ENCODE measurements around the gene BATF2. TPM values are rescaled to one million over a fixed set of nuclear protein-coding genes. Genes with fewer than 3 reads are reported as not detected.

The BATF2 gene
- polyA plus RNA-seq, 1 donor: 0.94 TPM

DNA sequence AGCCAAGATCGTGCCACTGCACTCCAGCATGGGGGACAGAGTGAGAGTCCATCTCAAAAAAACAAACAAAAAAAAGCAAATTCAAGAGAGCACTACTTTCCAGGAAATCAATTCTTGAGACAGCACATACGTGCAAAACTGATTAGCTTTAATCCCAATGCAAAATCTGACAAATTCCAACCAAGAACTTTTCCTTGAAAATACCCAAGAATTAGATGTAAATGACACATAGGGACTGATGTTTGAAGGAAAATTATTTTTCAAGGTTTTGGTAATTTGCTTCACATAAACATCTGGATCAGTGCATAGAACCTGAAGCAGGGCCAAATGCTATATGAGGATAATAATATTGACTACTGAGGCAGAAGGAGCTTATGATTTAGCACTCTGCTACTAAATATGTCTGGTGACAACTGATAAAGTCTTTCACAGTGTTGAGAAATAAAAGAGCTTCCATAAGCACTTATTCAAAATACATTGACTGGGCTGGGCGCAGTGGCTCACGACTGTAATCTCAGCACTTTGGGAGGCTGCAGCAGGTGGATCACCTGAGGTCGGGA is 33.6 kb downstream of the BATF2 start:
- DNase-seq: no peak

GRCh38 chr11:64960719-64961118 is 36.1 kb downstream of the BATF2 start:
- no peak for DNase-seq

- DNase-seq: no peak
Observed at GRCh38 chr11:64959498-64959897, 37.3 kb downstream of the BATF2 start.

DNA sequence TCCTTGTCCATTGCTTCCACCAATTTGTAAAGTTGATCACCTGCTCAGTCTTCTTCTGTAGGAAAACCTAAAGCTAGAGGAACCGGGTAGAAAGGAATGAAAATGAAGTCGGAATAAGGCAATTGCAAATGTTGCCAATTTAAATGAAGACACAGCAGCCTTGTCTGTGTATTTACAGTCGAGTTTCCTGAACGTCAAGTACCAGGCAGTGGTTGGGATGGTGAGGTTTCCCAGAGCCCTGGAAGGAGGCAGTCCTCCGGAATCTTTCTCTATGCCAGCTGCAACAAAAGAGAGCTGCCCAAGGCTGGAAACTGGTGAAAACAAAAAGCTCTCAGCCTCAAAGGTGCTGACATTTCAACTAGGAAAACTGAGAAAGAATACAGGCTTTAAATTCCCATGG is 42.6 kb downstream of the BATF2 start:
- DNase-seq: no peak

DNA sequence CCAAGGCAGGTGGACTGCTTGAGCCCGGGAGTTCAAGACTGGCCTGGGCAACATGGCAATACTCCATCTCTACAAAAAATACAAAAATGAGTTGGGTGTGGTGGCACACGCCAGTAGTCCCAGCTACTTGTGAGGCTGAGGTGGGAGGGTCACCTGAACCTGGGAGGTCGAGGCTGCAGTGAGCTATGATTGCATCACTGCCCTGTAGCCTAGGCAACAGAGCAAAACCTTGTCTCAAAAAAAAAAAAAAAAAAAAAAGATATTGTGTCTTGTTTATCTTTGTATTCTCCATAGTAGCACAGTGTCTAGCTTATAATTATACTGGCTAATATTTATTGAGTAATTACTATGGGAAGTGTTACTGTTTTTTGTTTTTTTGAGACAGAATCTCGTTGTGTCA is 45.2 kb downstream of the BATF2 start:
- DNase-seq: no peak

- DNase-seq: no peak
Observed at GRCh38 chr11:64947208-64947814, 49.5 kb downstream of the BATF2 start.

Other genes with a start within 250 kb of the BATF2 start
- 300 TPM for gene PYGM, start 237.0 kb downstream of the BATF2 start, polyA plus RNA-seq (ENCODE audit: insufficient read length)
- gene SF1, start 218.4 kb downstream of the BATF2 start, polyA plus RNA-seq (ENCODE audit: insufficient read length): 248 TPM
- 8.6 TPM for gene MAP4K2, start 193.8 kb downstream of the BATF2 start, polyA plus RNA-seq (ENCODE audit: insufficient read length)
- 22.3 TPM for gene MEN1, start 186.4 kb downstream of the BATF2 start, polyA plus RNA-seq (ENCODE audit: insufficient read length)
- 1.0 TPM for gene CDC42BPG, start 152.3 kb downstream of the BATF2 start, polyA plus RNA-seq (ENCODE audit: insufficient read length)
- gene EHD1, start 118.3 kb downstream of the BATF2 start, polyA plus RNA-seq (ENCODE audit: insufficient read length): 133 TPM
- gene ATG2A, start 79.8 kb downstream of the BATF2 start, polyA plus RNA-seq (ENCODE audit: insufficient read length): 15.3 TPM
- gene PPP2R5B, start 72.3 kb downstream of the BATF2 start, polyA plus RNA-seq (ENCODE audit: insufficient read length): 11.5 TPM
- gene GPHA2, start 61.1 kb downstream of the BATF2 start, polyA plus RNA-seq (ENCODE audit: insufficient read length): not detected
- gene MAJIN, start 24.9 kb downstream of the BATF2 start, polyA plus RNA-seq (ENCODE audit: insufficient read length): not detected
- gene ARL2, start 17.2 kb upstream of the BATF2 start, polyA plus RNA-seq (ENCODE audit: insufficient read length): 135 TPM
- 25.7 TPM for gene SNX15, start 30.5 kb upstream of the BATF2 start, polyA plus RNA-seq (ENCODE audit: insufficient read length)
- gene SAC3D1, start 44.2 kb upstream of the BATF2 start, polyA plus RNA-seq (ENCODE audit: insufficient read length): 15.6 TPM
- gene NAALADL1, start 61.6 kb upstream of the BATF2 start, polyA plus RNA-seq (ENCODE audit: insufficient read length): 7.4 TPM
- gene CDCA5, start 87.1 kb upstream of the BATF2 start, polyA plus RNA-seq (ENCODE audit: insufficient read length): 11.7 TPM
- 24.1 TPM for gene ZFPL1, start 87.3 kb upstream of the BATF2 start, polyA plus RNA-seq (ENCODE audit: insufficient read length)
- gene VPS51, start 99.2 kb upstream of the BATF2 start, polyA plus RNA-seq (ENCODE audit: insufficient read length): 162 TPM
- gene TM7SF2, start 114.9 kb upstream of the BATF2 start, polyA plus RNA-seq (ENCODE audit: insufficient read length): 13.1 TPM
- 4.4 TPM for gene ZNHIT2, start 120.7 kb upstream of the BATF2 start, polyA plus RNA-seq (ENCODE audit: insufficient read length)
- 1,052 TPM for gene FAU, start 125.2 kb upstream of the BATF2 start, polyA plus RNA-seq (ENCODE audit: insufficient read length)
- gene MRPL49, start 125.3 kb upstream of the BATF2 start, polyA plus RNA-seq (ENCODE audit: insufficient read length): 23.5 TPM
- 41.1 TPM for gene SYVN1, start 137.5 kb upstream of the BATF2 start, polyA plus RNA-seq (ENCODE audit: insufficient read length)
- gene SPDYC, start 173.3 kb upstream of the BATF2 start, polyA plus RNA-seq (ENCODE audit: insufficient read length): not detected
- gene CAPN1, start 185.0 kb upstream of the BATF2 start, polyA plus RNA-seq (ENCODE audit: insufficient read length): 99.7 TPM